Parathyroid adenoma (tissue), 2 donors: ENCODE measurements around the gene CUX1.
A peak's percentile ranks its signal among the peaks of the same experiment; 100 is the strongest.
"Not testable (repeated sequence)": the region's sequence is repeated elsewhere in the genome, so short reads cannot be mapped to it uniquely, and the experiment has no call there.

ENCODE experiments used
- H2AFZ ChIP-seq: fragments of 300-600 bp; sonication (generic); one replicate; pipeline ENCODE4 v1.7.0; 2017; ENCODE audit warnings: antibody characterized with exemption, mild to moderate bottlenecking
- H3K27ac ChIP-seq: fragments of 300-600 bp; sonication (generic); one replicate; pipeline ENCODE4 v1.7.0; 2017
- H3K27me3 ChIP-seq: fragments of 300-600 bp; sonication (generic); one replicate; pipeline ENCODE4 v1.7.0; 2017; ENCODE audit warnings: low read length; ENCODE audit not compliant: control insufficient read depth, insufficient read depth
- H3K36me3 ChIP-seq: fragments of 300-600 bp; sonication (generic); one replicate; pipeline ENCODE4 v1.7.0; 2017; ENCODE audit warnings: low read length; ENCODE audit not compliant: control insufficient read depth, insufficient read depth
- H3K4me1 ChIP-seq: fragments of 300-600 bp; sonication (generic); one replicate; pipeline ENCODE4 v1.7.0; 2017; ENCODE audit warnings: control low read depth
- H3K4me2 ChIP-seq: fragments of 300-600 bp; sonication (generic); one replicate; pipeline ENCODE4 v1.7.0; 2017; ENCODE audit warnings: low read length
- H3K4me3 ChIP-seq: fragments of 300-600 bp; sonication (generic); one replicate; pipeline ENCODE4 v1.7.0; 2017; ENCODE audit warnings: low read depth, low read length
- H3K79me2 ChIP-seq: fragments of 300-600 bp; sonication (generic); one replicate; pipeline ENCODE4 v1.7.0; 2017; ENCODE audit warnings: control low read depth
- H3K9ac ChIP-seq: fragments of 300-600 bp; sonication (generic); one replicate; pipeline ENCODE4 v1.7.0; 2017; ENCODE audit warnings: mild to moderate bottlenecking
- H3K9me3 ChIP-seq: fragments of 300-600 bp; sonication (generic); one replicate; pipeline ENCODE4 v1.7.0; 2017; ENCODE audit warnings: low read length; ENCODE audit not compliant: control insufficient read depth
- TF ChIP-seq, protein P1 (sequence below): fragments of 300-600 bp; sonication (generic); IDR thresholded peaks from one replicate; pipeline ENCODE4 v1.7.0; 2017; ENCODE audit warnings: antibody characterized with exemption, mild to moderate bottlenecking
- donor health status: primary hyperparathyroidism.

The CUX1 gene

DNA sequence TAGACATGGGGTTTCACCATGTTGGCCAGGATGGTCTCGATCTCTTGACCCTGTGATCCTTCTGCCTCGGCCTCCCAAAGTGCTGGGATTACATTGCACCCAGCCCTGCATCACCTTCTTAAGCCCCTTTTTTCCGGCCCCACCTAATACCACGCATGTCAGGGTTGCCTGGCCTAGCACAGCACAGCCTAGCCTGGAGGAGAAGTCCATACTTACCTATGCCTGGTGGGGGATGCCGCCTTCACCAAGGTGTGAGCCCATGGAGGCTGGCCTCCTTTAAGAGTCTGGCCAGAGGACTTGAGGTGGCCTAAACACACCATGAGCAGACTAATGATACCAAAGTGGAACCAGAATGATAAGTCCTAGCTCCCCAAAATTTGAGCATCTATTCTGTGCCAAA lies 22.0 kb upstream of the CUX1 start:
- no peak overlapping the region for H3K4me2 ChIP-seq
- no peaks in the 10 kb centered on the region for H3K27me3 ChIP-seq
- H3K27ac ChIP-seq = no peak overlapping the region
- no peaks in the 10 kb centered on the region for H3K9me3 ChIP-seq
- no peaks in the 10 kb centered on the region for H3K36me3 ChIP-seq
- H3K4me3 ChIP-seq = no peak overlapping the region
- H2AFZ ChIP-seq = no peak overlapping the region
- TF ChIP-seq, protein P1, sequence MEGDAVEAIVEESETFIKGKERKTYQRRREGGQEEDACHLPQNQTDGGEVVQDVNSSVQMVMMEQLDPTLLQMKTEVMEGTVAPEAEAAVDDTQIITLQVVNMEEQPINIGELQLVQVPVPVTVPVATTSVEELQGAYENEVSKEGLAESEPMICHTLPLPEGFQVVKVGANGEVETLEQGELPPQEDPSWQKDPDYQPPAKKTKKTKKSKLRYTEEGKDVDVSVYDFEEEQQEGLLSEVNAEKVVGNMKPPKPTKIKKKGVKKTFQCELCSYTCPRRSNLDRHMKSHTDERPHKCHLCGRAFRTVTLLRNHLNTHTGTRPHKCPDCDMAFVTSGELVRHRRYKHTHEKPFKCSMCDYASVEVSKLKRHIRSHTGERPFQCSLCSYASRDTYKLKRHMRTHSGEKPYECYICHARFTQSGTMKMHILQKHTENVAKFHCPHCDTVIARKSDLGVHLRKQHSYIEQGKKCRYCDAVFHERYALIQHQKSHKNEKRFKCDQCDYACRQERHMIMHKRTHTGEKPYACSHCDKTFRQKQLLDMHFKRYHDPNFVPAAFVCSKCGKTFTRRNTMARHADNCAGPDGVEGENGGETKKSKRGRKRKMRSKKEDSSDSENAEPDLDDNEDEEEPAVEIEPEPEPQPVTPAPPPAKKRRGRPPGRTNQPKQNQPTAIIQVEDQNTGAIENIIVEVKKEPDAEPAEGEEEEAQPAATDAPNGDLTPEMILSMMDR = no peak
- H3K9ac ChIP-seq = no peak overlapping the region
- no peaks in the 10 kb centered on the region for H3K4me1 ChIP-seq
- H3K79me2 ChIP-seq = no peaks in the 10 kb centered on the region

DNA sequence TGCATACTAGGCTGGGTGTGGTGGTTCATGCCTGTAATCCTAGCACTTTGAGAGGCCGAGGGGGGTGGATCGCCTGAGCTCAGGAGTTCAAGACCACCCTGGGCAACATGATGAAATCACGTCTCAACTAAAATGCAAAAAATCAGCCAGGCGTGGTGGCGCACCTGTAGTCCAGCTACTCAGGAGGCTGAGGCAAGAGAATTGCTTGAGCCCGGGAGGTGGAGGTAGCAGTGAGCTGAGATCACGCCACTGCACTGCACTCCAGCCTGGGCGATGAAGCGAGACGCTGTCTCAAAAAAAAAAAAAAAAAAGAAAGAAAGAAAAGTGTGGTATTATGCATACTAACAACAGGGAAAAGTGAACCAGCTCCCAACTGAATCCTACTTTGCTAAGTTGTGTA lies 19.3 kb upstream of the CUX1 start:
- H2AFZ ChIP-seq, H3K4me1 ChIP-seq, H3K27ac ChIP-seq, H3K27me3 ChIP-seq, H3K9me3 ChIP-seq, H3K4me2 ChIP-seq, H3K36me3 ChIP-seq, H3K4me3 ChIP-seq, H3K9ac ChIP-seq, H3K79me2 ChIP-seq: not testable (repeated sequence)

DNA sequence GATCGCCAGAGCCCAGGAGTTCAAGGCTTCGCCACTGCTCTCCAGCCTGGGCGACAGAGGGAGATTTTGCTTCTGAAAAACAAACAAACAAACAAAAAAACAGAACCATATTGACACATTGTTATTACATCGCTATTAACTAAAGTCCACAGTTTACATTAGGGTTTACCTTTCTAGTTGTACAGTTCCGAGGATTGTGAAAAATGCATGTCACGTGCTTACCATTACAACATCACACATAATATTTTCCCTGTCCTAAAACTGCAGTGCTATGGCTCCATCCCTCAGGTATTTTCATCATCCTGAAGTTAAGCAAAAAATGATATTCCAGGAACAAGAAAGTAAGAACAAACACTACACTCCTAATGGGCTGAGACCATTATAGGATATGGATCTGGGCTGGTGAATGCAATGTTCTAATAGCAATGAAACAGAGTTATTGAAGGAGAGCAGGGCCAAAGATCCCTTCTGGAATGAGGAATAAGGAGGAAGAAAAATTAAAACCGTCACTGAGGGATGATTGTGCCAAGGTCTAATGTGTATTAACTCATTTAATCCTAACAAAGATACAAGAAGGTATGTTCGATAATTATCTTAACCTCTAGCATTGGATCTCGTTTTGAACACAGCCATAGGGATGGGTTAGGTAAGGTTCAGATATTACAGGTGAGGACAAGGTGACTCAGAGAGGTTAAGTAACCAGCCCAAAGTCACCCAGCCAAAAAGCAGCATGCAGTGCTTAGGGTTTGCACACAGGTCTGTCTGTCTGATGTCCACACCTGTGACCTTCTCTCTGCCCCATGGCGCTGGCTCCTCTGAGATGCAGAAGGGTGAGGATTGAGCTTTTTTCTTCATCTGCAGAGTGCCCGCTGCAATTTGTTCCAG lies 14.0 kb upstream of the CUX1 start:
- H3K9ac ChIP-seq = no peak overlapping the region
- no peaks in the 10 kb centered on the region for H3K4me1 ChIP-seq
- H3K79me2 ChIP-seq = no peaks in the 10 kb centered on the region
- H3K4me3 ChIP-seq = no peak overlapping the region
- H3K27ac ChIP-seq = no peak overlapping the region
- H2AFZ ChIP-seq = no peak overlapping the region
- H3K9me3 ChIP-seq = no peaks in the 10 kb centered on the region
- TF ChIP-seq, protein P1 = no peak
- H3K4me2 ChIP-seq = no peak overlapping the region
- H3K36me3 ChIP-seq = no peaks in the 10 kb centered on the region
- no peaks in the 10 kb centered on the region for H3K27me3 ChIP-seq

DNA sequence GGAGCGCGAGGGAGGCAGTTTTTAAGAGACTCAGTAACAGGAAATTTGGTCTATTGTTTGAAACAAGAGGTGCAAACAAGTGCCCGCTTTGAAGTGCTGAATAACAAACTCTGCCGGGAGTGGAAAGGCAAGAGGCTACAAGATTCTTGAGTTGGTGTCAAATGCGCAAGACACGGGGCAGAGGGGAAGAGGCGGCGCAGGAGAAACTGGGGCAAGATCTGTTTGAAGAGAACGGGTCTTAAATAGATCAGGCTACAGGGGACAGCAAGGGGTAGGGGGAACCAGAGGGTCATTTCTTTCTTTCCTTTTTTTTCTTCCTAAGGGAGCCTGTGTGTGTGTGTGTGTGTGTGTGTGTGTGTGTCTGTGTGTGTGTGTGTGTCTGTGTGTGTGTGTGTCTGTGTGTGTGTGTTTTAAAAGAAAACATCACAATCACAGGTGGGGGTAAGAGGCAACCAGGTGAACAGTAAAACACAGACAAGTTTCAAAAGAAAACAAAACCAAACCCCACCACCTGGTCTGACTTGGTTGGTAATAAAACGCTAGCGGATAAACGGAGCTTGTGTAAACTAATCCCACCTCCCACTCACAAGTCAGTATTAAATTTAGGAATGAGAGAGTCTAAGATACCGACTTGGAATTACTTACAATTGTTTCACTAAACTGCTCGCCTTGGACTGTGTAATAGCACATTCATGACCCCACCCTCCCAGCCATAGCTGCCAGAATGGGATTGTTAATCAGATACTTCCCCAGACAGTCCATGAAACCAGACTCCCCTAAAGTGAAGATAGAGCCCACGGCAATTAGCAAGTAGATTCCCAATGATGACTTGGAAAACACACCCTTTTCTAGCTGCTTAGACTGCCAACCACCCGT lies 13.1 kb upstream of the CUX1 start:
- H3K27ac ChIP-seq = no peak overlapping the region
- H3K9ac ChIP-seq = no peak overlapping the region
- H3K4me1 ChIP-seq = no peaks in the 10 kb centered on the region
- H2AFZ ChIP-seq = no peak overlapping the region
- H3K79me2 ChIP-seq = no peaks in the 10 kb centered on the region
- no peaks in the 10 kb centered on the region for H3K36me3 ChIP-seq
- H3K4me3 ChIP-seq = no peak overlapping the region
- no peaks in the 10 kb centered on the region for H3K9me3 ChIP-seq
- no peaks in the 10 kb centered on the region for H3K27me3 ChIP-seq
- TF ChIP-seq, protein P1 = no peak
- H3K4me2 ChIP-seq = no peak overlapping the region

DNA sequence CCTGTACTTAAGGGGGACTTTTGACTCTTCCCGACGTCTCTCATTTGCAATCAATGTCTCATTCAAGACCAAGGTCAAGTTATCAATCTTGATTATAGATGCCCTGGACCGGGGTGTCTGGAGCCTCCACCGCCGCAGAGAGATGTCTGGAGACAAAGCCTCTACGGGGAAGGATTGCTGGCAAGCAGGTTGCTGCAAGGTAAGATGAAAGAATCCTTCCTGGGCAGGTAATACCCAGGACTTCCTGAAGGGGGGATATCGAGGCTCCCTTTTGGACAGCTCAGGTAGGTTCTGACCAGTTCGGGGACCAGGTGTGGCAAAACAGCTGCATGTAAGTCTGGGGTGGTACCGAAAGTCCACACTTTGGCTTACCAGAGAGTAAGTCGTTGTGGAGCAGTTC lies 12.5 kb upstream of the CUX1 start:
- no peak overlapping the region for H3K4me3 ChIP-seq
- H3K79me2 ChIP-seq = no peaks in the 10 kb centered on the region
- no peak overlapping the region for H3K4me2 ChIP-seq
- H3K9ac ChIP-seq = no peak overlapping the region
- H3K27me3 ChIP-seq = no peaks in the 10 kb centered on the region
- TF ChIP-seq, protein P1 = peak; percentile 53
- H2AFZ ChIP-seq = no peak overlapping the region
- H3K27ac ChIP-seq = no peak overlapping the region
- H3K4me1 ChIP-seq = no peaks in the 10 kb centered on the region
- no peaks in the 10 kb centered on the region for H3K9me3 ChIP-seq
- H3K36me3 ChIP-seq = no peaks in the 10 kb centered on the region
